Measurements from ENCODE around the gene ICAM4.
A peak's percentile ranks its signal among the peaks of the same experiment; 100 is the strongest.

ICAM4 gene

GRCh38 chr19:10332965-10333757 lies 46.4 kb downstream of the ICAM4 start, which contains the start of gene RAVER1:
RAVER1 (minus strand) TSS chr19:10333529; CDS start chr19:10333507, 22 bp downstream.
- no peak for TF ChIP-seq NFIC (IDR thresholded peaks at IDR 0.05)
- peak; percentile 44; the same call in 1 of the 2 replicates for TF ChIP-seq EP300 (IDR thresholded peaks at IDR 0.05; ENCODE audit: borderline replicate concordance)
- peak; percentile 32; the same call in 1 of the 2 replicates for TF ChIP-seq CREB1 (IDR thresholded peaks at IDR 0.05; ENCODE audit: low read depth)
- peak; percentile 76 for TF ChIP-seq EGR1 (IDR thresholded peaks at IDR 0.05)
- TF ChIP-seq TAF1 (IDR thresholded peaks at IDR 0.05; ENCODE audit: low read depth): peak; percentile 97
- no peak for TF ChIP-seq REST (IDR thresholded peaks at IDR 0.05; ENCODE audit: low read depth)
- peak; percentile 67 for TF ChIP-seq TCF12 (IDR thresholded peaks at IDR 0.05; ENCODE audit: low read depth)
- TF ChIP-seq USF1 (IDR thresholded peaks at IDR 0.05): no peak
- peak; percentile 89 for TF ChIP-seq MAX (IDR thresholded peaks at IDR 0.05)
- no peak; the same call in 1 of the 2 replicates for TF ChIP-seq FOXM1 (IDR thresholded peaks at IDR 0.05; ENCODE audit: borderline replicate concordance, low read depth)
- no peak for TF ChIP-seq TEAD4 (IDR thresholded peaks at IDR 0.05)
- no peak for TF ChIP-seq RAD21 (IDR thresholded peaks at IDR 0.05; ENCODE audit: low read depth)
- no peak; the same call in 1 of the 2 replicates for TF ChIP-seq CEBPB (IDR thresholded peaks at IDR 0.05)
- peak; percentile 63; the same call in 1 of the 2 replicates for TF ChIP-seq ZBTB7A (IDR thresholded peaks at IDR 0.05; ENCODE audit: low read depth)
- TF ChIP-seq YY1 (IDR thresholded peaks at IDR 0.05; ENCODE audit: low read depth): peak; percentile 97

- TF ChIP-seq MAX (IDR thresholded peaks at IDR 0.05): no peak
- TF ChIP-seq TCF12 (IDR thresholded peaks at IDR 0.05; ENCODE audit: low read depth): no peak
Measured at GRCh38 chr19:10333758-10334587, 47.2 kb downstream of the ICAM4 start.

GRCh38 chr19:10334588-10335351 lies 48.0 kb downstream of the ICAM4 start:
- no peak for TF ChIP-seq YY1 (IDR thresholded peaks at IDR 0.05; ENCODE audit: low read depth)
- TF ChIP-seq FOXM1 (IDR thresholded peaks at IDR 0.05; ENCODE audit: borderline replicate concordance, low read depth): no peak
- peak; percentile 87 for TF ChIP-seq MAX (IDR thresholded peaks at IDR 0.05)
- TF ChIP-seq NFIC (IDR thresholded peaks at IDR 0.05): no peak
- peak; percentile 29; the same call in 1 of the 2 replicates for TF ChIP-seq EGR1 (IDR thresholded peaks at IDR 0.05)
- no peak for TF ChIP-seq RAD21 (IDR thresholded peaks at IDR 0.05; ENCODE audit: low read depth)
- peak; percentile 13; the same call in 1 of the 2 replicates for TF ChIP-seq USF1 (IDR thresholded peaks at IDR 0.05)
- no peak for TF ChIP-seq ZBTB7A (IDR thresholded peaks at IDR 0.05; ENCODE audit: low read depth)
- TF ChIP-seq TCF12 (IDR thresholded peaks at IDR 0.05; ENCODE audit: low read depth): 0 out of 2 replicates have a peak, but pooled peaks have one; percentile 32
- peak; percentile 36 for TF ChIP-seq TAF1 (IDR thresholded peaks at IDR 0.05; ENCODE audit: low read depth)
- no peak; the same call in 1 of the 2 replicates for TF ChIP-seq TEAD4 (IDR thresholded peaks at IDR 0.05)
- TF ChIP-seq CREB1 (IDR thresholded peaks at IDR 0.05; ENCODE audit: low read depth): no peak
- no peak for TF ChIP-seq CEBPB (IDR thresholded peaks at IDR 0.05)
- TF ChIP-seq REST (IDR thresholded peaks at IDR 0.05; ENCODE audit: low read depth): no peak
- TF ChIP-seq EP300 (IDR thresholded peaks at IDR 0.05; ENCODE audit: borderline replicate concordance): 0 out of 2 replicates have a peak, but pooled peaks have one; percentile 7

DNA sequence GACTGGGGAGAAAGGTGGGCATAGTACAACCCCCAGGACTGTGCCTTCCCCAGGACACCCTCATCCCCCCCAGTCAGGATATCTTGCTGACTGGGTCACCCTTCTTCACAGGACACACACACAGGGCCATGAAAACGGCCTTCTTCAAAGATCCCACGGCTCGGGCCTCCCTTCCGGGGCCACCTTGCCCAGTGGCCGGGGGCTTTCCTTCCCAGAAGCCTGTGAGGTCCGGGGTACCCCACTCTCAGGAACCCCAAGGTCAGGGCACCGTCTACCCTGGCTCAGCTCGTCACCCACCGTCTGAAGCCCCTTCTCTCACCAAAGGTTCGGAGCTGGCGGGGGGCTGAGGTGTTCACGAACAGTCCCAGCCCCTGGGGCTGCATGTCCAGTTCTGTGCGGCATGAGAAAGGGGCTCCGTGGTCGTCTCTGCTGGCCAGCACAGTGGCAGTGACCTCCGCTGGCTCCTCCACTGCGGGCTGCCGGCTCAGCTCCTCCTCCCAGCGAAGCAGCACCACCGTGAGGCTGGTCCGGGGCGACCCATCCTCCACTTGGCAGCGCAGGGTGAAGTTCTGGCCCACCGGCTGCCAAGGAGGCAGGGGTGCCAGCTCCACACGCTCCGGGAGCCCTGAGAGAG lies 48.7 kb downstream of the ICAM4 start:
- TF ChIP-seq FOXM1 (IDR thresholded peaks at IDR 0.05; ENCODE audit: borderline replicate concordance, low read depth) (no peak), TCF12 (IDR thresholded peaks at IDR 0.05; ENCODE audit: low read depth) (no peak), NFIC (IDR thresholded peaks at IDR 0.05) (no peak), CREB1 (IDR thresholded peaks at IDR 0.05; ENCODE audit: low read depth) (no peak), REST (IDR thresholded peaks at IDR 0.05; ENCODE audit: low read depth) (no peak), YY1 (IDR thresholded peaks at IDR 0.05; ENCODE audit: low read depth) (no peak), CEBPB (IDR thresholded peaks at IDR 0.05) (no peak), MAX (IDR thresholded peaks at IDR 0.05) (no peak), EP300 (IDR thresholded peaks at IDR 0.05; ENCODE audit: borderline replicate concordance) (no peak), ZBTB7A (IDR thresholded peaks at IDR 0.05; ENCODE audit: low read depth) (no peak), USF1 (IDR thresholded peaks at IDR 0.05) (no peak)
